Measurements from ENCODE around the gene COPB1.

DNA sequence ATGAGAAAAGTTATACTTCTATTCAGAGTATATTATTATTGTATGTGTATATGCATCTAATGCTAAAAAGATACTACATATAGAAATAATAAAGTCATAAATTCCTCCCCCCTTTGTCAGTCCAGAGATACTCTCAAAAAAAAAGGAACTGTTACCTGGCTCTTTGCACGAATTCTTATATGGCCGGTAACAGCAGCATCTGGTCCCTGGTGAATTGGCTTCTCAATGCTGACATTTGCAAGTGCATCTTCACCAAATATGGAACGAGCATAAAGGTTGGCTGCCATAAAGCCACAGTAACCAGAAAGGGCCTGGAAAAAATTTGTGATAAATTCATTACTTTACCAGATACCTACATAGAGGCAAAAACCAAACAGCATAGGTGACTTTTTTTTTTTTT lies 41.2 kb downstream of the COPB1 start:
- no peak for TF ChIP-seq SP1 (IDR thresholded peaks at IDR 0.05)
- TF ChIP-seq FOXM1 (IDR thresholded peaks at IDR 0.05; ENCODE audit: borderline replicate concordance) = no peak
- TF ChIP-seq FOXA1 (IDR thresholded peaks at IDR 0.05) = no peak
- TF ChIP-seq ARNT (IDR thresholded peaks at IDR 0.05) = no peak

All from HEK293T (cell line).